Natural killer cell (primary cell): ENCODE data around the gene ABCA12. TPM values are rescaled to one million over a fixed set of nuclear protein-coding genes. Genes with fewer than 3 reads are reported as not detected.

Experiments
- ATAC-seq, 3 donors: fragments of 150-1000 bp in 2 of 3; fragments of 200-7000 bp in 1 of 3; cut with Tn5 transposase; 1 replicate in 1 of 3; 2 replicates in 2 of 3; pipeline ENCODE4 v1.10.0; 2021; ENCODE audit warnings: mild to moderate bottlenecking in 2 of 3, moderate library complexity in 2 of 3
- DNase-seq, 2 donors: peaks; one replicate each; pipeline versions ENCODE4 v3.0.0 to v3.0.0-alpha.2; 2013 to 2021; ENCODE audit warnings: mixed read lengths in 1 of 2
- H3K27ac ChIP-seq: one replicate; pipeline ENCODE4 v1.5.1; 2013; ENCODE audit warnings: mild to moderate bottlenecking, low read length
- H3K27me3 ChIP-seq: one replicate; pipeline ENCODE4 v1.6.1; 2013; ENCODE audit warnings: low read length; ENCODE audit not compliant: control insufficient read depth, insufficient read depth
- H3K36me3 ChIP-seq: one replicate; pipeline ENCODE4 v1.6.1; 2013; ENCODE audit warnings: low read length; ENCODE audit not compliant: control insufficient read depth, insufficient read depth
- H3K4me1 ChIP-seq: one replicate; pipeline ENCODE4 v1.6.1; 2013; ENCODE audit warnings: low read length; ENCODE audit not compliant: control insufficient read depth, insufficient read depth
- H3K4me3 ChIP-seq: one replicate; pipeline ENCODE4 v1.5.1; 2013; ENCODE audit warnings: low read length
- H3K9me3 ChIP-seq: one replicate; pipeline ENCODE4 v1.6.1; 2013; ENCODE audit warnings: low read length; ENCODE audit not compliant: control insufficient read depth, insufficient read depth
- H3K27ac Mint-ChIP-seq, 2 donors: one replicate each; pipeline ENCODE4 v1.8.0; 2022; ENCODE audit warnings: mild to moderate bottlenecking in 2 of 2, mixed read lengths in 2 of 2, moderate library complexity in 1 of 2
- H3K27me3 Mint-ChIP-seq, 2 donors: one replicate each; pipeline ENCODE4 v1.8.0; 2022; ENCODE audit warnings: low read depth in 2 of 2, mixed read lengths in 2 of 2
- H3K36me3 Mint-ChIP-seq: one replicate; pipeline ENCODE4 v1.8.0; 2022; ENCODE audit warnings: mixed read lengths
- H3K4me1 Mint-ChIP-seq, 2 donors: one replicate each; pipeline ENCODE4 v1.8.0; 2022; ENCODE audit warnings: mixed read lengths in 2 of 2
- H3K4me3 Mint-ChIP-seq: one replicate; pipeline ENCODE4 v1.8.0; 2022; ENCODE audit warnings: mild to moderate bottlenecking, moderate library complexity, mixed read lengths
- H3K9me3 Mint-ChIP-seq, 2 donors: one replicate each; pipeline ENCODE4 v1.8.0; 2022; ENCODE audit warnings: mixed read lengths in 2 of 2
- WGBS: methylation state at CpG from one replicate; pipeline ENCODE4 v1.1.7; 2013; ENCODE audit warnings: missing lambda C conversion rate; ENCODE audit not compliant: insufficient coverage; 5-methylcytosine and 5-hydroxymethylcytosine counted together
- intact Hi-C: fragments of 100-400 bp; cut with micrococcal nuclease; formaldehyde crosslinking; loops from one replicate; pipeline ENCODE4 v1.14.2; 2022
- total RNA-seq, 4 donors: library from RNA; stranded (reverse); fragments of 120-200 nt in 1 of 4; gene quantifications; one replicate each; pipeline versions ENCODE4 v1.2.3 to v1.2.4, GENCODE V29; 2013 to 2022
- TF ChIP-seq, protein P1 (sequence below): fragments of 200-600 bp; IDR thresholded peaks from one replicate; pipeline ENCODE4 v1.8.0; 2022; ENCODE audit warnings: antibody characterized with exemption

The ABCA12 gene
- total RNA-seq, 3 donors from 2014 or later (not counting 1 experiment from before 2014, with no cell fraction given), result not detected

- Histone ChIP-seq H3K36me3 (no peaks in the 10 kb centered on the region), H3K9me3 (no peaks in the 10 kb centered on the region), H3K27me3 (no peaks in the 10 kb centered on the region), H3K27ac (no peak overlapping the region), H3K4me1 (no peaks in the 10 kb centered on the region), H3K4me3 (no peak overlapping the region)
- Mint-ChIP-seq H3K27ac (no peak overlapping the region), H3K36me3 (no peaks in the 10 kb centered on the region), H3K9me3 (peaks cover 4 to 7% of the 10 kb centered on the region in 2 donors), H3K4me3 (no peak overlapping the region), H3K4me1 (no peaks in the 10 kb centered on the region), H3K27me3 (no peaks in the 10 kb centered on the region)
- intact Hi-C loops, result no loop called here
- WGBS, result 17% methylated on average over 1 of the region's 1 CpG
- DNase-seq (no peak), ATAC-seq (no peak)
- TF ChIP-seq, protein P1, sequence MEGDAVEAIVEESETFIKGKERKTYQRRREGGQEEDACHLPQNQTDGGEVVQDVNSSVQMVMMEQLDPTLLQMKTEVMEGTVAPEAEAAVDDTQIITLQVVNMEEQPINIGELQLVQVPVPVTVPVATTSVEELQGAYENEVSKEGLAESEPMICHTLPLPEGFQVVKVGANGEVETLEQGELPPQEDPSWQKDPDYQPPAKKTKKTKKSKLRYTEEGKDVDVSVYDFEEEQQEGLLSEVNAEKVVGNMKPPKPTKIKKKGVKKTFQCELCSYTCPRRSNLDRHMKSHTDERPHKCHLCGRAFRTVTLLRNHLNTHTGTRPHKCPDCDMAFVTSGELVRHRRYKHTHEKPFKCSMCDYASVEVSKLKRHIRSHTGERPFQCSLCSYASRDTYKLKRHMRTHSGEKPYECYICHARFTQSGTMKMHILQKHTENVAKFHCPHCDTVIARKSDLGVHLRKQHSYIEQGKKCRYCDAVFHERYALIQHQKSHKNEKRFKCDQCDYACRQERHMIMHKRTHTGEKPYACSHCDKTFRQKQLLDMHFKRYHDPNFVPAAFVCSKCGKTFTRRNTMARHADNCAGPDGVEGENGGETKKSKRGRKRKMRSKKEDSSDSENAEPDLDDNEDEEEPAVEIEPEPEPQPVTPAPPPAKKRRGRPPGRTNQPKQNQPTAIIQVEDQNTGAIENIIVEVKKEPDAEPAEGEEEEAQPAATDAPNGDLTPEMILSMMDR, result no peak
These were observed 11.1 kb upstream of the ABCA12 start for GRCh38 chr2:215149486-215149885.

DNA sequence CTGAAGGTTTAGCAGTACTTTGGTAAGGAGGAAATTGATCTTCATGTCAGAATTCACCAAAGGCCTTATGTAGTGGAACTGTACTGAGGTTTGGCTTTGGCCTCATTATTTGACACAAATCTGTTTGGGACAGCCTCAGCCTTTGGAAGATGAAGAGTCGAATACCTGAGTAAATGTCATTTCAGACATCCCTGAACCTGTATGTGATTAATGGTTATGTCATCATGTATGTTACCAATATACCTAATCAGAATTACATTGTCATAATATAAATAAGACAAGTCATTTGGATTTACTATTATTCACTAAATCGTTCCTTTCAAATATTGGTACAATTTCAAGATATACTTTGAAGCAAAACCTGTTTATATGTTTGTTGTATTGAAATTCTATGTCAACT lies 10.6 kb upstream of the ABCA12 start:
- Mint-ChIP-seq H3K27me3 (no peaks in the 10 kb centered on the region), H3K9me3 (peaks cover 6 to 9% of the 10 kb centered on the region in 2 donors), H3K4me1 (no peaks in the 10 kb centered on the region), H3K36me3 (no peaks in the 10 kb centered on the region), H3K27ac (no peak overlapping the region), H3K4me3 (no peak overlapping the region)
- Histone ChIP-seq H3K27ac (no peak overlapping the region), H3K4me1 (no peaks in the 10 kb centered on the region), H3K27me3 (no peaks in the 10 kb centered on the region), H3K9me3 (no peaks in the 10 kb centered on the region), H3K36me3 (no peaks in the 10 kb centered on the region), H3K4me3 (no peak overlapping the region)
- WGBS, result 100% methylated on average over 1 of the region's 2 CpGs
- ATAC-seq, result no peak
- intact Hi-C loops, result no loop called here
- TF ChIP-seq, protein P1, result no peak
- DNase-seq, result no peak

GRCh38 chr2:215145611-215146010 lies 7.2 kb upstream of the ABCA12 start:
- H3K27me3 ChIP-seq, result no peaks in the 10 kb centered on the region
- TF ChIP-seq, protein P1, result no peak
- H3K27ac Mint-ChIP-seq, result no peak overlapping the region
- ATAC-seq, result no peak
- H3K36me3 ChIP-seq, result no peaks in the 10 kb centered on the region
- H3K27ac ChIP-seq, result no peak overlapping the region
- H3K9me3 ChIP-seq, result no peaks in the 10 kb centered on the region
- peaks cover 6 to 10% of the 10 kb centered on the region in 2 donors for H3K9me3 Mint-ChIP-seq
- 83% methylated on average over 2 of the region's 3 CpGs for WGBS
- no peaks in the 10 kb centered on the region for H3K36me3 Mint-ChIP-seq
- no peaks in the 10 kb centered on the region for H3K4me1 Mint-ChIP-seq
- DNase-seq, result no peak
- H3K4me1 ChIP-seq, result no peaks in the 10 kb centered on the region
- intact Hi-C loops, result no loop called here
- H3K27me3 Mint-ChIP-seq, result no peaks in the 10 kb centered on the region
- no peak overlapping the region for H3K4me3 Mint-ChIP-seq
- no peak overlapping the region for H3K4me3 ChIP-seq

DNA sequence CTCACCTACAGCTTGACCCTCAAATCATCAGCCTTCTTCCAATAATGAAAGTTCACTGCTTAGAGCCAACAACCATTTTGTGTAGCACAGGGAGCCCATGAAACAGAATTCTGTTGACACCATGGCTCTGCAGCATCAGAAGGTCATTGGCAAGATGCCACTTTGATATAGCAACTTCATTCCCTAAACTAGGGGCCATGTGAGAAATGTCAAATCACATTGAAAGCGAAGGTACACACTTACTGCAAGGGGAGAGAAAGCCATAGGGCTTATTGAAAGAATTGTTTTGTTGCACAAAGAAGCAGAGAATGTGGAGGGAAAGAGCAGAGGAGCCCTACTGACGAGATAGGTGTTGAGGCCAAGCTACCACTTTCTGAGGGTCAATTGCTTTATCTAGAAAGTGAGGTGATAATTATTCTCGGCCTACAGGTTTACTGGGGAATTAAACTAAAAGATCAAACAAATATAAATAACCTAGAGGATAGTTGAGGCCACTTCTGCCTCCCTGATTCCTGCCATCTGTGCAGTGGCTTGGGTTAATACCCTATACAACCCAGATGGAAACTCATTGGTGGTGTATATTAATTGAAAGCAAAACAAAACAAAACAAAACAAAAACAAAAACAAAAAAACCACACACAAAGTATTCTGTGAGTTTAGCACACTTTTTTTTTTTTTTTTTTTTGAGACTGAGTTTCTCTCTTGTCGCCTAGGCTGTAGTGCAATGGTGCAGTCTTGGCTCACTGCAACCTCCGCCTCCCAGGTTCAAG lies 5.9 kb upstream of the ABCA12 start:
- 76% methylated on average over 4 of the region's 5 CpGs for WGBS
- H3K36me3 Mint-ChIP-seq, result no peaks in the 10 kb centered on the region
- no peaks in the 10 kb centered on the region for H3K27me3 ChIP-seq

More for the DNA sequence above, 5.9 kb upstream of the ABCA12 start:
- no peaks in the 10 kb centered on the region for H3K27me3 Mint-ChIP-seq
- no peak overlapping the region for H3K4me3 Mint-ChIP-seq
- peaks cover 6 to 10% of the 10 kb centered on the region in 2 donors for H3K9me3 Mint-ChIP-seq
- H3K4me3 ChIP-seq, result no peak overlapping the region
- no peak for DNase-seq
- TF ChIP-seq, protein P1, result no peak
- no peak overlapping the region for H3K27ac ChIP-seq
- no peaks in the 10 kb centered on the region for H3K4me1 ChIP-seq
- intact Hi-C loops, result no loop called here
- no peaks in the 10 kb centered on the region for H3K4me1 Mint-ChIP-seq
- no peak for ATAC-seq
- H3K9me3 ChIP-seq, result no peaks in the 10 kb centered on the region
- H3K27ac Mint-ChIP-seq, result no peak overlapping the region
- H3K36me3 ChIP-seq, result no peaks in the 10 kb centered on the region
